Neutrophil (primary cell): ENCODE measurements around the gene RAB7A.

Source experiments
- H3K27ac ChIP-seq: fragments of 200-600 bp; sonication (generic); 2 replicates; pipeline ENCODE4 v1.5.1; 2016; ENCODE audit warnings: mild to moderate bottlenecking, moderate library complexity
- H3K27me3 ChIP-seq: fragments of 200-600 bp; sonication (generic); 2 replicates; pipeline ENCODE4 v1.6.0; 2016; ENCODE audit warnings: mild to moderate bottlenecking
- H3K36me3 ChIP-seq: fragments of 200-600 bp; sonication (generic); 2 replicates; pipeline ENCODE4 v1.5.1; 2017
- H3K4me1 ChIP-seq, 2 experiments: fragments of 200-600 bp in 1 of 2; sonication (generic) in 1 of 2; 1 replicate in 1 of 2; 2 replicates in 1 of 2; pipeline versions ENCODE4 v1.5.1 to v1.6.1; 2013 to 2016; ENCODE audit warnings: low read depth in 1 of 2, low read length in 1 of 2, mild to moderate bottlenecking in 1 of 2, moderate library complexity in 1 of 2; ENCODE audit not compliant: control insufficient read depth in 1 of 2, insufficient read depth in 1 of 2
- H3K4me3 ChIP-seq, 2 experiments: fragments of 200-600 bp in 1 of 2; sonication (generic) in 1 of 2; 1 replicate in 1 of 2; 2 replicates in 1 of 2; pipeline ENCODE4 v1.5.1; 2013 to 2016; ENCODE audit warnings: low read depth in 1 of 2, low read length in 1 of 2, mild to moderate bottlenecking in 1 of 2, moderate library complexity in 1 of 2
- H3K9me3 ChIP-seq: fragments of 200-600 bp; sonication (generic); 2 replicates; pipeline ENCODE4 v1.5.1; 2016
- CTCF ChIP-seq: fragments of 200-600 bp; sonication (generic); IDR thresholded peaks from 2 replicates; pipeline ENCODE4 v1.5.1; 2016; ENCODE audit warnings: antibody characterized with exemption

RAB7A gene

GRCh38 chr3:128784232-128784631 lies 58.2 kb downstream of the RAB7A start:
- H3K27ac ChIP-seq = peak overlapping the region; percentile 83
- H3K4me1 ChIP-seq = peaks cover 86 to 98% of the 10 kb centered on the region in 2 experiments
- peak; percentile 56 for TF ChIP-seq CTCF

GRCh38 chr3:128784843-128785242 lies 58.9 kb downstream of the RAB7A start:
- Histone ChIP-seq H3K27me3 (no peaks in the 10 kb centered on the region), H3K36me3 (no peaks in the 10 kb centered on the region), H3K4me3 (no peak overlapping the region), H3K27ac (peak overlapping the region; percentile 83), H3K9me3 (no peaks in the 10 kb centered on the region), H3K4me1 (peaks cover 88 to 98% of the 10 kb centered on the region in 2 experiments)
- TF ChIP-seq CTCF = no peak

More at GRCh38 chr3:128784232-128784631, 58.2 kb downstream of the RAB7A start:
- Histone ChIP-seq H3K9me3 (no peaks in the 10 kb centered on the region), H3K27me3 (no peaks in the 10 kb centered on the region), H3K36me3 (no peaks in the 10 kb centered on the region), H3K4me3 (no peak overlapping the region)

- Histone ChIP-seq H3K4me1 (peaks cover 94 to 100% of the 10 kb centered on the region in 2 experiments), H3K36me3 (no peaks in the 10 kb centered on the region), H3K27ac (peak overlapping the region; percentile 83), H3K4me3 (no peak overlapping the region), H3K9me3 (no peaks in the 10 kb centered on the region), H3K27me3 (no peaks in the 10 kb centered on the region)
- no peak for TF ChIP-seq CTCF
Observed at GRCh38 chr3:128786434-128787020, 60.5 kb downstream of the RAB7A start.

GRCh38 chr3:128787256-128788253 lies 61.6 kb downstream of the RAB7A start:
- Histone ChIP-seq H3K27me3 (no peaks in the 10 kb centered on the region), H3K4me3 (no peak overlapping the region), H3K9me3 (no peaks in the 10 kb centered on the region), H3K27ac (peak overlapping the region; percentile 83), H3K36me3 (no peaks in the 10 kb centered on the region), H3K4me1 (peaks cover 91 to 95% of the 10 kb centered on the region in 2 experiments)
- peak; percentile 21 for TF ChIP-seq CTCF

- no peaks in the 10 kb centered on the region for H3K36me3 ChIP-seq
- TF ChIP-seq CTCF = no peak
- H3K27me3 ChIP-seq = no peaks in the 10 kb centered on the region
- no peaks in the 10 kb centered on the region for H3K9me3 ChIP-seq
- peaks cover 84 to 88% of the 10 kb centered on the region in 2 experiments for H3K4me1 ChIP-seq
- H3K4me3 ChIP-seq = peak overlapping the region in 1 of 2 experiments; percentile 43
- H3K27ac ChIP-seq = peak overlapping the region; percentile 83
Observed at GRCh38 chr3:128788268-128788869, 62.4 kb downstream of the RAB7A start.
